HepG2 (cell line): ENCODE results near the gene GSTT2. TPM values are rescaled to one million over a fixed set of nuclear protein-coding genes. Genes with fewer than 3 reads are reported as not detected.

Source experiments
- CBX1 ChIP-seq: IDR thresholded peaks from one replicate; pipeline ENCODE4 v1.6.1; 2016; ENCODE audit warnings: antibody characterized with exemption, low read depth
- CERS6 ChIP-seq: sonication (generic); formaldehyde crosslinking; IDR thresholded peaks from 2 replicates; pipeline ENCODE4 v1.5.0; 2020; ENCODE audit warnings: missing genetic modification reagents
- EHMT2 ChIP-seq: fragments of 200-600 bp; sonication (generic); IDR thresholded peaks from 2 replicates; pipeline ENCODE4 v1.7.0; 2017; ENCODE audit warnings: antibody characterized with exemption, low read depth, low read length, borderline replicate concordance
- HOXD1 ChIP-seq: sonication (generic); formaldehyde crosslinking; IDR thresholded peaks from 2 replicates; pipeline ENCODE4 v1.5.0; 2020; ENCODE audit warnings: missing genetic modification reagents
- TARDBP ChIP-seq: sonication (generic); formaldehyde crosslinking; IDR thresholded peaks from 2 replicates; pipeline ENCODE4 v1.8.0; 2022; ENCODE audit warnings: mild to moderate bottlenecking, missing genetic modification reagents
- U2AF1 ChIP-seq: fragments of 200-400 bp; formaldehyde crosslinking; optimal IDR thresholded peaks from 2 replicates; pipeline ENCODE3; 2017; ENCODE audit warnings: mild to moderate bottlenecking, low read depth, low read length
- ZNF362 ChIP-seq: sonication (generic); formaldehyde crosslinking; IDR thresholded peaks from 2 replicates; pipeline ENCODE4 v1.4.0; 2020; ENCODE audit warnings: missing genetic modification reagents, mild to moderate bottlenecking, borderline replicate concordance
- ZNF530 ChIP-seq: sonication (generic); formaldehyde crosslinking; IDR thresholded peaks from 2 replicates; pipeline ENCODE4 v1.5.0; 2020; ENCODE audit warnings: low read depth, mild to moderate bottlenecking, missing genetic modification reagents
- ZNF720 ChIP-seq: sonication (generic); formaldehyde crosslinking; IDR thresholded peaks from 2 replicates; pipeline ENCODE4 v1.4.0; 2020; ENCODE audit warnings: missing genetic modification reagents
- ZNF768 ChIP-seq: sonication (generic); formaldehyde crosslinking; IDR thresholded peaks from 2 replicates; pipeline ENCODE4 v1.4.0; 2020; ENCODE audit warnings: missing genetic modification reagents
- polyA plus RNA-seq, 8 experiments: library from polyadenylated mRNA; depleted of rRNA in 3 of 8; stranded (reverse) in 7 of 8; unstranded in 1 of 8; fragments of >200 nt; fragmentation: Illumina TruSeq in 4 of 8; extraction: Trizol in 4 of 8; gene quantifications; 2 replicates each; pipeline versions ENCODE4 v1.2.1 to v1.2.3, GENCODE V29; 2011 to 2016; ENCODE audit warnings: low read depth in 4 of 8, missing spikeins in 1 of 8, mixed read lengths in 1 of 8; ENCODE audit not compliant: insufficient read depth in 1 of 8
- total RNA-seq, 5 experiments: library from RNA; depleted of rRNA; stranded (reverse); fragments of >200 nt; fragmentation: Illumina TruSeq; extraction: Trizol; gene quantifications; 2 replicates each; pipeline ENCODE4 v1.2.3, GENCODE V29; 2016; ENCODE audit warnings: low read depth in 1 of 5
- TF ChIP-seq, protein P1 (sequence below): sonication (generic); formaldehyde crosslinking; IDR thresholded peaks from 2 replicates; pipeline ENCODE4 v1.4.0; 2020; ENCODE audit warnings: mild to moderate bottlenecking, missing genetic modification reagents
- TF ChIP-seq, protein P2 (sequence below): IDR thresholded peaks from 2 replicates; pipeline ENCODE4 v1.4.0; 2020; ENCODE audit warnings: mild to moderate bottlenecking, missing genetic modification reagents
- TF ChIP-seq, protein P3 (sequence below): sonication (generic); formaldehyde crosslinking; IDR thresholded peaks from 2 replicates; pipeline ENCODE4 v1.5.0; 2020; ENCODE audit warnings: missing genetic modification reagents, mild to moderate bottlenecking, borderline replicate concordance
- TF ChIP-seq, protein P4 (sequence below): sonication (generic); formaldehyde crosslinking; IDR thresholded peaks from 2 replicates; pipeline ENCODE4 v1.4.0; 2020; ENCODE audit warnings: missing genetic modification reagents

GSTT2 gene
- total and polyA plus RNA-seq, 2 of the 13 experiments (the other 11 are each of a cell fraction or from before 2014, with no cell fraction given): not detected

DNA sequence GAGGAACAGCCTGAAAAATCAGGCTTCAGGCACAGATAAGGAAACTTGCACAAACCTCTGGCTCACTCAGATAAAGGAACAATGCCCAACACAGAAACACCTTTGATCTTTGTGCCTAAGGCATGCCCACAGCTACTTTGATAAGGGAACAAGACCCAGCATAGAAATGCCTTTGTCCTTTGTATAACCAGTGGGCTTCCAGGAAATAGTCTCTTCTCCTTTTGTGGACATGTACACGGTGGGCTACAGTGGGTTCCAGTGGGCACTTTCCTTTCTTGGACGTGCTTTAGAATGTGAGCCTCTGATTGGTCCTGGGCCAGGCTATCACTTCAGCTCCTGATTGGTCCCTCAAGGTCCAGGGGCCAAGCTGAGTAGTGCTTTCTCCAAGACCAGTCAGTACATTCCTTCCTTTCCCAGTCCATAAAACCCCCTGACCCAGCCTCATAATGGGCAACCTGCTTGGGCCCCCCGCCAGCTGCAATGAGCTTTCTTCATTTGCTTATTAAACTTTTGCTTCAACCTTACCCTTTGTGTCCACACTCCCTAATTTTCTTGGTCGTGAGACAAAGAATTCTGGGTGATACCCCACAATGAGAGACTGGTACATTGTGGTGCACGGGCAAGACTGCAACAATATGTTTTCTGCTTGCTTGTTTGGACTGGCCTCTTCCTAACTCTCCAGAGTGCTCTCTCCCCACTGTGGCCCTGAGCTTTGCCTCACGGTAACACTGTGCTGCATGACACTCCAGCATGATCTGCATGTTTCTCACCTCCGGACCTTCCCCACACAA, 29.5 kb downstream of the GSTT2 start (continued):
- TF ChIP-seq, protein P1, sequence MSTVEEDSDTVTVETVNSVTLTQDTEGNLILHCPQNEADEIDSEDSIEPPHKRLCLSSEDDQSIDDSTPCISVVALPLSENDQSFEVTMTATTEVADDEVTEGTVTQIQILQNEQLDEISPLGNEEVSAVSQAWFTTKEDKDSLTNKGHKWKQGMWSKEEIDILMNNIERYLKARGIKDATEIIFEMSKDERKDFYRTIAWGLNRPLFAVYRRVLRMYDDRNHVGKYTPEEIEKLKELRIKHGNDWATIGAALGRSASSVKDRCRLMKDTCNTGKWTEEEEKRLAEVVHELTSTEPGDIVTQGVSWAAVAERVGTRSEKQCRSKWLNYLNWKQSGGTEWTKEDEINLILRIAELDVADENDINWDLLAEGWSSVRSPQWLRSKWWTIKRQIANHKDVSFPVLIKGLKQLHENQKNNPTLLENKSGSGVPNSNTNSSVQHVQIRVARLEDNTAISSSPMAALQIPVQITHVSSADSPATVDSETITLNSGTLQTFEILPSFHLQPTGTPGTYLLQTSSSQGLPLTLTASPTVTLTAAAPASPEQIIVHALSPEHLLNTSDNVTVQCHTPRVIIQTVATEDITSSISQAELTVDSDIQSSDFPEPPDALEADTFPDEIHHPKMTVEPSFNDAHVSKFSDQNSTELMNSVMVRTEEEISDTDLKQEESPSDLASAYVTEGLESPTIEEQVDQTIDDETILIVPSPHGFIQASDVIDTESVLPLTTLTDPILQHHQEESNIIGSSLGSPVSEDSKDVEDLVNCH (CRISPR knock-in tag): no peak
- no peak for TF ChIP-seq CBX1
- TF ChIP-seq, protein P2, sequence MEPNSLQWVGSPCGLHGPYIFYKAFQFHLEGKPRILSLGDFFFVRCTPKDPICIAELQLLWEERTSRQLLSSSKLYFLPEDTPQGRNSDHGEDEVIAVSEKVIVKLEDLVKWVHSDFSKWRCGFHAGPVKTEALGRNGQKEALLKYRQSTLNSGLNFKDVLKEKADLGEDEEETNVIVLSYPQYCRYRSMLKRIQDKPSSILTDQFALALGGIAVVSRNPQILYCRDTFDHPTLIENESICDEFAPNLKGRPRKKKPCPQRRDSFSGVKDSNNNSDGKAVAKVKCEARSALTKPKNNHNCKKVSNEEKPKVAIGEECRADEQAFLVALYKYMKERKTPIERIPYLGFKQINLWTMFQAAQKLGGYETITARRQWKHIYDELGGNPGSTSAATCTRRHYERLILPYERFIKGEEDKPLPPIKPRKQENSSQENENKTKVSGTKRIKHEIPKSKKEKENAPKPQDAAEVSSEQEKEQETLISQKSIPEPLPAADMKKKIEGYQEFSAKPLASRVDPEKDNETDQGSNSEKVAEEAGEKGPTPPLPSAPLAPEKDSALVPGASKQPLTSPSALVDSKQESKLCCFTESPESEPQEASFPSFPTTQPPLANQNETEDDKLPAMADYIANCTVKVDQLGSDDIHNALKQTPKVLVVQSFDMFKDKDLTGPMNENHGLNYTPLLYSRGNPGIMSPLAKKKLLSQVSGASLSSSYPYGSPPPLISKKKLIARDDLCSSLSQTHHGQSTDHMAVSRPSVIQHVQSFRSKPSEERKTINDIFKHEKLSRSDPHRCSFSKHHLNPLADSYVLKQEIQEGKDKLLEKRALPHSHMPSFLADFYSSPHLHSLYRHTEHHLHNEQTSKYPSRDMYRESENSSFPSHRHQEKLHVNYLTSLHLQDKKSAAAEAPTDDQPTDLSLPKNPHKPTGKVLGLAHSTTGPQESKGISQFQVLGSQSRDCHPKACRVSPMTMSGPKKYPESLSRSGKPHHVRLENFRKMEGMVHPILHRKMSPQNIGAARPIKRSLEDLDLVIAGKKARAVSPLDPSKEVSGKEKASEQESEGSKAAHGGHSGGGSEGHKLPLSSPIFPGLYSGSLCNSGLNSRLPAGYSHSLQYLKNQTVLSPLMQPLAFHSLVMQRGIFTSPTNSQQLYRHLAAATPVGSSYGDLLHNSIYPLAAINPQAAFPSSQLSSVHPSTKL (CRISPR knock-in tag): peak; percentile 79; the same call in 1 of the 2 replicates
- no peak for TF ChIP-seq ZNF720 (CRISPR knock-in tag)
- TF ChIP-seq, protein P3, sequence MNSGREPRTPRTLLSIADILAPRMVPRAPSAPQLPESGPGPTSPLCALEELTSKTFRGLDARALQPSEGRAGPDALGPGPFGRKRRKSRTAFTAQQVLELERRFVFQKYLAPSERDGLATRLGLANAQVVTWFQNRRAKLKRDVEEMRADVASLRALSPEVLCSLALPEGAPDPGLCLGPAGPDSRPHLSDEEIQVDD: no peak
- no peak for TF ChIP-seq ZNF362 (CRISPR knock-in tag)
- no peak for TF ChIP-seq U2AF1
- TF ChIP-seq ZNF530: no peak
- TF ChIP-seq HOXD1 (CRISPR knock-in tag): no peak
- TF ChIP-seq, protein P4, sequence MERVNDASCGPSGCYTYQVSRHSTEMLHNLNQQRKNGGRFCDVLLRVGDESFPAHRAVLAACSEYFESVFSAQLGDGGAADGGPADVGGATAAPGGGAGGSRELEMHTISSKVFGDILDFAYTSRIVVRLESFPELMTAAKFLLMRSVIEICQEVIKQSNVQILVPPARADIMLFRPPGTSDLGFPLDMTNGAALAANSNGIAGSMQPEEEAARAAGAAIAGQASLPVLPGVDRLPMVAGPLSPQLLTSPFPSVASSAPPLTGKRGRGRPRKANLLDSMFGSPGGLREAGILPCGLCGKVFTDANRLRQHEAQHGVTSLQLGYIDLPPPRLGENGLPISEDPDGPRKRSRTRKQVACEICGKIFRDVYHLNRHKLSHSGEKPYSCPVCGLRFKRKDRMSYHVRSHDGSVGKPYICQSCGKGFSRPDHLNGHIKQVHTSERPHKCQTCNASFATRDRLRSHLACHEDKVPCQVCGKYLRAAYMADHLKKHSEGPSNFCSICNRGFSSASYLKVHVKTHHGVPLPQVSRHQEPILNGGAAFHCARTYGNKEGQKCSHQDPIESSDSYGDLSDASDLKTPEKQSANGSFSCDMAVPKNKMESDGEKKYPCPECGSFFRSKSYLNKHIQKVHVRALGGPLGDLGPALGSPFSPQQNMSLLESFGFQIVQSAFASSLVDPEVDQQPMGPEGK: peak; percentile 36; the same call in 1 of the 2 replicates
- TF ChIP-seq ZNF768 (CRISPR knock-in tag): no peak
- no peak for TF ChIP-seq TARDBP (CRISPR knock-in tag)
- no peak for TF ChIP-seq CERS6 (CRISPR knock-in tag)
- TF ChIP-seq EHMT2: no peak
